B cell (primary cell): ENCODE data around the gene MUC13.

Experiments used
- EZH2 ChIP-seq: IDR thresholded peaks from 2 replicates; pipeline ENCODE4 v1.6.1; 2012; ENCODE audit warnings: borderline replicate concordance, low read depth, mild to moderate bottlenecking, moderate library complexity, low read length; ENCODE audit not compliant: insufficient read depth, poor library complexity, severe bottlenecking
- TF ChIP-seq, protein P1 (sequence below): fragments of 200-600 bp; IDR thresholded peaks from one replicate; pipeline ENCODE4 v1.8.0; 2022; ENCODE audit warnings: antibody characterized with exemption, mild to moderate bottlenecking

DNA sequence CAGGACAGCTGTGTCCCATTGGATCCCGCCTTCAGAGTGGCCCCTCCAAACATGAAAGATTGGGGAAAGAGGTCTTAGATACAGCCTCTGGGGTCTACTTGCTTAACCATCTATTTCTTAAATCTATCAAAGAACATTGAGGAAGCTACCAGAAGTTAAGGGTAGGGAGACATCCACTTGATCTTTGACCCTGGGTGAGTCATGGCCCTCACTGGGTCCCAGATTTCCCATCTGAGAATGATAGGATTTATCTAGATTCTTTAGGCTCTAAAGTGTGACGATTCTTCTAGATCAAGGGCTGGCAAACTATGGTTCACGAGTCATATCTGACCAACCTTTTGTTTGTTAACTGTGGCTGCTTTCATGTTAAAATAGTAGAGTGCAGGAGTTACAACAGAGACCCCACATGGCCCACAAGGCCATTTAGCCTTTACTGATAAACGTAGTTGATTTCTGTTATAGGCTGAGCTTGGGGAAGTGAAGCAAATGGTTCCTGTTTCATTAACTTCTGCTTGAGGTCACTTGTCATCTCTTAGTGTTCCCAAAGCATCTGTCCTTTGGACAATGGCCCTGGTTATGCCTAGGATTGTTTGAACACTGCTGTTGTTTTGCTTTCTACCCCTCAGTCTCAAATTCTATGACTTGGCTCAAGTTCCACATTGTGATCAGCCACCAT is 8.0 kb downstream of the MUC13 start:
- TF ChIP-seq, protein P1, sequence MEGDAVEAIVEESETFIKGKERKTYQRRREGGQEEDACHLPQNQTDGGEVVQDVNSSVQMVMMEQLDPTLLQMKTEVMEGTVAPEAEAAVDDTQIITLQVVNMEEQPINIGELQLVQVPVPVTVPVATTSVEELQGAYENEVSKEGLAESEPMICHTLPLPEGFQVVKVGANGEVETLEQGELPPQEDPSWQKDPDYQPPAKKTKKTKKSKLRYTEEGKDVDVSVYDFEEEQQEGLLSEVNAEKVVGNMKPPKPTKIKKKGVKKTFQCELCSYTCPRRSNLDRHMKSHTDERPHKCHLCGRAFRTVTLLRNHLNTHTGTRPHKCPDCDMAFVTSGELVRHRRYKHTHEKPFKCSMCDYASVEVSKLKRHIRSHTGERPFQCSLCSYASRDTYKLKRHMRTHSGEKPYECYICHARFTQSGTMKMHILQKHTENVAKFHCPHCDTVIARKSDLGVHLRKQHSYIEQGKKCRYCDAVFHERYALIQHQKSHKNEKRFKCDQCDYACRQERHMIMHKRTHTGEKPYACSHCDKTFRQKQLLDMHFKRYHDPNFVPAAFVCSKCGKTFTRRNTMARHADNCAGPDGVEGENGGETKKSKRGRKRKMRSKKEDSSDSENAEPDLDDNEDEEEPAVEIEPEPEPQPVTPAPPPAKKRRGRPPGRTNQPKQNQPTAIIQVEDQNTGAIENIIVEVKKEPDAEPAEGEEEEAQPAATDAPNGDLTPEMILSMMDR, result no peak
- no peak for TF ChIP-seq EZH2
